ENCODE results near the gene ERAL1. TPM values are rescaled to one million over a fixed set of nuclear protein-coding genes. Genes with fewer than 3 reads are reported as not detected.
"Not testable (repeated sequence)": the region's sequence is repeated elsewhere in the genome, so short reads cannot be mapped to it uniquely, and the experiment has no call there.

ERAL1 gene
- total RNA-seq, 1 donor from 2014 or later = 37.8 TPM

DNA sequence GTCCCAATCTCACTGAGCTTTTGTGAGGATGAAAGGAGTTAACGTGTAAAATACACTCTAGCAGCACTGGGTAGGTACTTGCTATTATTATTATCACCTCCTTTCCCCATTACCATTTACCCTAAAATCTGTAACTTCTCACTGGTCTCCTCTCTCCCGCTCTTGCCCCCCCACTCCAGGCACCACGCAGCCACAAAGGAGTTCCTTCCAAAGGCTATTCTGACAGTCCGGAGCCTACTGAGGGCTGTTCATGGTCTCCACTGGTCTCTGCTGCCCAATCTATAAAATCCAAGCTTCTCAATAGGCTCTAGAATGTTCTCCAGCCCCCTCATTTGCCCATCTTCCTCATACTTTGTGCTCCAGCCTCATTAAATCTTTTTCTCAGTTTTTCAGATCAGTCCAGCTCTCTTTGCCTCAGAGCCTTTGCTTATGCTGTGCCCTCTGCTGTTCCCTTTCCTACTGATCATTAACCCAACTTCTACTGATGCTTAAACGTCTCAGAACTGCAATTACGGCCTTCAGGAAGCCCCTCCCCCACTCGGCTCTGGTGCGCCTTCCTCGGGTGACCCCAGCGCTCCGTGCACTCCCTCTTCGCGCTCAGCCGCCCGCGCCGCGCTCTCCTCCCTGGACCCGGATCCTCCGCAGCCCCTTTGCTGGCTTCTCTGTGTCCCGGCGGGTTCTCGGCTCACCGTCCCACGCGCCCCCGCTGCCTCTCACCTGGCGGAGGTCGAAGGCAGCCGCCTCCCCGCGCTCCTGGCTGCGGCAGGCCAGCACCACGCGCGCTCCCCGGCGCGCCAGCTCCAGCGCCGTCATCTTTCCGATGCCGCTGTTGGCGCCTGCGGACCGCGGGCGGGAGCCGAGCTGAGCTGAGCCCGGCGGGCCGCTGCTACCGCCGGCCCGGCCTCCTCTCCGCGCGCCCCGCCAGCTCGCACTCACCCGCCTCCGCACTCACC, 47.3 kb downstream of the ERAL1 start:
- peak; percentile 51 for DNase-seq

DNA sequence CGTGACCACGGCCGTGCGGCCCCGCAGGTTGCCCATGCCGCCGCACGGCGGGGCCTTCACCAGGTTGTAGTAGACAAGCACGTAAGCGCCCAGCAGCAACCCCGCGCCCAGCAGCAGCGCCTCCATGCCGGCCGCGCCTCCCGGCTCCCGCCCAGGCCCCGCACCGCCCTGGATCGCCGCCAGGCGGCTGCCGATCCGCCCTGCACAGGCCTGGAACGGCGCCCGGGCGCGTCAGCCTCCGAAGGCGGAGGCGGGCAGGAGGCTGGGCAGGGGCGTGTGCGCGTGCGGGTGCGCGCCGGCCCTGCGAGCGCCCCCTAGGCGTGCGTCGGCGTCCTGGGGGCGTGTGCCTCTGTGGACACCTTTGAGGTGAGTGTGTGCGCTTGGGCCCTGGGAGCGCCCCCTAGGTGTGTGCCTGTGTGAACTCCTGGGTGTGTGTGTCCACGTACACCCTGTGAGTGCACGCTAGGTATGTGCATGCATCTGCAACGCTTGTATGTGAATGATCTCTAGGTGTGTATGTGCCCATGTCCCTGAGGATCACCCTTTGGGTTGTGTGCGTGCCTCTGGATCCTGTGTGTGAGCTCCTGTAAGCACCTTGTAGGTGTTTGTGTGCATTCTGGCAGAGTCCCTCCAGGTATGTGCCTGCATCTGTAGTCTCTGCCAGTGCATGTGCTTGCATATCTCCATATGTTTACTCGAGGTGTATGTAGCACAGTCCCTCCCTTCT, 48.2 kb downstream of the ERAL1 start, which contains the start of gene DHRS13:
TSS of gene DHRS13 (minus strand) at position 261 of the 727 bp plus-strand sequence. CDS start at position 126, 135 bp downstream.
- peak; percentile 97 for DNase-seq

DNA sequence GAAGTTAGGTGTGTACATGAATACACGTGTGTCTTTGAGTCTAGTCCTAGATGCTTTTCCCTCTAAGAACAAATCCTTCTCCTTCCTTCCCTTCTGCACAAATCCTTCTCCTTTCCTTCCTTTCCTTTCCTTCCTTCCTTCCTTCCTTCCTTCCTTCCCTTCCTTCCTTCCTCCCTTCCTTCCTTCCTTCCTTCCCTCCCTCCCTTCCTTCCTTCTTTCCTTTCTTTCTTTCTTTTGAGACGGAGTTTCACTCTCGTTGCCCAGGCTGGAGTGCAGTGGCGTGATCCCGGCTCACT, 48.7 kb downstream of the ERAL1 start:
- DNase-seq = not testable (repeated sequence)

DNA sequence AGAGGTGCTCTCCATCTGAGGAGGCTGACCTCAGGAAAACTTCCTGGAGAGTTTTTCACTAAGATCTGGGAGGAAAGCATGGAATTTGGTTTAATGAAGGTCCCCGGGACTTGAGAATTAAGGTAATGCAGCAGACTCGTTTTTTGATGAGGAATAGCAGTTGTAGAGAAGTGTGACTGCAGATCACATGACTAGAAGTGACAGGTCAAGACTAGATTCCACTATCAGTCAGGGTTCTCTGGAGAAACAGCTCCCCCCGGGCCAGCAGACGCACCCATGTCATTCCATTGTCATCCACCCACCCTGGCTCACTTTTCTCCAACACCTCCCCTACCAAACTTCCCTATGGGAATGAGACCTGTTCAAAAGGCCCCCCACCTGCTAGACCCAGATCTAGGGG, 50.0 kb downstream of the ERAL1 start:
- DNase-seq = no peak

DNA sequence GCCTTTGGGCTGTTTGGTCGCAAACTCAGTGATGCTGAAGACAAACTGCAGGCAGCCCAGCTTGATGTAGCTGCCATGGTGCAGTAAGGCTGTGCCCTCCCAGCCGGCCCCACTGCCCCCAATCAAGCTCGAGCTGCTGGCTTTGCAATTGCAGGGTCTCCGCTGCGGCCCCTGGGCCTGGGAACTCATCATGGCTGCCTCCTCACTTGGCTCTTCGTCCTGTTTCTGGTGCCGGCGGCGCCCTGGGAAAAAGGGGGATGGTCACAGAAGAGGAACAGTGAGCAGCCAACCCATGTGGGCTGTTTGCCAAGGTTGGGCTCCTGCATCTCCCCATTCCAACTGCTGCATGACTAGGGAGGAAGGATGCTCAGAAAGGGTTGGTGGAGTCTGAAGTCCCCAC, 51.5 kb downstream of the ERAL1 start:
- no peak for DNase-seq

- no peak for DNase-seq
Measured at GRCh38 chr17:28906706-28907438, 52.1 kb downstream of the ERAL1 start.

DNA sequence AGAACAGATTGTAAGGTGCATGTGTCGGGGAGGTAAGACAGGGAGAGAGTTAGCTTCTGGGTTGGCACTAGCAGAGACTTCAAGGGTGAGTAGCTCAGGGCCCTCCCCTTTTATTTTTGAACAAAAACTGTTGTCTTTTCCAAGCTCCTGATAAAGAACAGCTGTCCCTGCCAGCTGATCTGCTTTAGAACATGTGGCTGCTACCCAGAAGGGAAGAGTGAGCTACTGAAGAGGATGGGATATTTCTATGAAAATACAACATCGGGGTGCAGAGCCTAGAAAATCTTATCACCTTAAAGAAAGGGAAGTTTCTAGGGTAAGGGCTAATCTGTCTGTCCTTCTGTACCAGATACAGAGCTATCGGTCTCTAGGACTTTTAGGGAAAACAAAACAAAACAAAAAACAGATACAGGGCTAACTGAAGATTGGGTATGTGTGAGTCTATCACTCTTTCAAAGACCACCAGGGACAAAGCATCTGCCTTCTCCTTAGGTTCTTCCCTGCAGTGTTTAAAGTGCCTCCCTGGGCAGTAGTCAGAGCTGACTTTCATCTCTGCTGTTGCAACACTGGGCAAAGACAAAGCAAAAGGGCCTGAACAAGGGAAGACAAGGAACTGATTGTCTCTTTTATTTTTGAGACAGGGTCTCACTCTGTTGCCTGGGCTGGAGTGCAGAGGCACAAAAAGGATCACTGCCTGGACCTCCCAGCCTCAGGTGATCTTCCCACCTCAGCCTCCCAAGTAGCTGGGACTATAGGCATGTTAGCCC, 53.1 kb downstream of the ERAL1 start:
- DNase-seq = no peak

GRCh38 chr17:28908640-28909167, 53.9 kb downstream of the ERAL1 start:
- peak; percentile 75 for DNase-seq

DNA sequence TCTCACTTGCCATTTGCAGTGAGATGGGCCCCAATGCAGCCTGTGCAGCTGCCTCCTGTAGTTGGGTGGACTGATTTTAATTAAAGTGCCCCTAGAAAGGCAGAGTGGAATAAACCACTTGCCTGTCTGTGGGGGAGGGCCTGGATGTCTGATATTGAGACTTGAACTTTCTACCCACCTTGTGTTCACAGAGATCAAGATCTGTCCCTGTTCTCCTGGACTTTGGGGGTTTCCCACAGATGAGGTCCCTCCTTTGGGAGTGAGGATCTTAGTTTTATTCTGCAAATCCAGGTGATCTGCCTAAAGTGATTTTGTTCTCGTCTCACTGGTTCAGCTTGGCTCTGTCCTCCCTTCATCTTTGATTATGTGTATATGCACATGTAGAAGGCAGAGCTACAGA, 55.7 kb downstream of the ERAL1 start:
- no peak for DNase-seq

Other genes with a start within 250 kb of the ERAL1 start
- gene RSKR, start 240.8 kb upstream of the ERAL1 start, total RNA-seq = 4.7 and 8.3 TPM in 2 replicates
- 163 and 213 TPM in 2 replicates for gene BLTP2, start 209.9 kb upstream of the ERAL1 start, total RNA-seq
- gene SDF2, start 193.1 kb upstream of the ERAL1 start, total RNA-seq = 48.9 and 79.5 TPM in 2 replicates
- gene SUPT6H, start 192.8 kb upstream of the ERAL1 start, total RNA-seq = 42.2 and 75.9 TPM in 2 replicates
- gene PROCA1, start 143.1 kb upstream of the ERAL1 start, total RNA-seq = 0.51 and 0.56 TPM in 2 replicates
- 25.6 and 36.9 TPM in 2 replicates for gene RAB34, start 137.1 kb upstream of the ERAL1 start, total RNA-seq
- gene RPL23A, start 135.0 kb upstream of the ERAL1 start, total RNA-seq = 777 and 912 TPM in 2 replicates
- gene TLCD1, start 128.8 kb upstream of the ERAL1 start, total RNA-seq = 0.85 and 0.93 TPM in 2 replicates
- 2.9 and 3.9 TPM in 2 replicates for gene NEK8, start 126.2 kb upstream of the ERAL1 start, total RNA-seq
- 32.1 and 37.4 TPM in 2 replicates for gene TRAF4, start 111.0 kb upstream of the ERAL1 start, total RNA-seq
- gene FAM222B, start 12.2 kb upstream of the ERAL1 start, total RNA-seq = 9.5 and 14.6 TPM in 2 replicates
- gene FLOT2, start 42.7 kb downstream of the ERAL1 start, total RNA-seq = 130 and 195 TPM in 2 replicates
- 18.7 and 20.5 TPM in 2 replicates for gene DHRS13, start 48.1 kb downstream of the ERAL1 start, total RNA-seq
- 16.8 and 25.8 TPM in 2 replicates for gene PHF12, start 96.5 kb downstream of the ERAL1 start, total RNA-seq
- not detected in 2 replicates for gene SEZ6, start 151.0 kb downstream of the ERAL1 start, total RNA-seq
- gene PIPOX, start 188.1 kb downstream of the ERAL1 start, total RNA-seq = 0.93 and 3.1 TPM in 2 replicates

Data from dermis blood vessel endothelial cell (primary cell).